OCI-LY1 (cell line): ENCODE data around the gene SGSM1.

ENCODE experiments used
- H2AFZ ChIP-seq: fragments of 200-600 bp; sonication (generic), shearing (Covaris generic); 2 replicates; pipeline ENCODE4 v1.6.0; 2014; ENCODE audit warnings: antibody characterized with exemption, mild to moderate bottlenecking, low read length
- H3F3A ChIP-seq: fragments of 200-600 bp; sonication (generic), shearing (Covaris generic); 2 replicates; pipeline ENCODE4 v1.6.0; 2014; ENCODE audit warnings: mild to moderate bottlenecking, antibody characterized with exemption, low read length, moderate library complexity; ENCODE audit not compliant: insufficient read depth
- H3K27ac ChIP-seq: fragments of 200-600 bp; sonication (generic); 2 replicates; pipeline ENCODE4 v1.5.1; 2014; ENCODE audit warnings: low read length, mixed run types, mild to moderate bottlenecking, low read depth; ENCODE audit not compliant: poor library complexity, severe bottlenecking
- H3K27me3 ChIP-seq: fragments of 200-600 bp; sonication (generic); 2 replicates; pipeline ENCODE4 v1.6.0; 2014; ENCODE audit warnings: antibody characterized with exemption, mild to moderate bottlenecking, low read length, moderate library complexity; ENCODE audit not compliant: insufficient read depth
- H3K36me3 ChIP-seq: fragments of 200-600 bp; sonication (generic); 2 replicates; pipeline ENCODE4 v1.6.1; 2014; ENCODE audit warnings: mild to moderate bottlenecking, antibody characterized with exemption, low read length, moderate library complexity, mixed read lengths; ENCODE audit not compliant: insufficient read depth
- H3K4me1 ChIP-seq: fragments of 200-600 bp; sonication (generic); 2 replicates; pipeline ENCODE4 v1.5.1; 2014; ENCODE audit warnings: mild to moderate bottlenecking, low read length, moderate library complexity; ENCODE audit not compliant: insufficient read depth, severe bottlenecking
- H3K4me2 ChIP-seq: fragments of 200-600 bp; sonication (generic), shearing (Covaris generic); 2 replicates; pipeline ENCODE4 v1.6.1; 2014; ENCODE audit warnings: low read length
- H3K4me3 ChIP-seq: fragments of 200-600 bp; sonication (generic); 2 replicates; pipeline ENCODE4 v1.5.1; 2014; ENCODE audit warnings: low read length, low read depth, mild to moderate bottlenecking, mixed read lengths; ENCODE audit not compliant: poor library complexity, severe bottlenecking
- H3K79me2 ChIP-seq: fragments of 200-600 bp; shearing (Covaris generic); 2 replicates; pipeline ENCODE4 v1.6.1; 2016; ENCODE audit warnings: mixed run types, low read length, mixed read lengths; ENCODE audit not compliant: insufficient read depth
- H3K9ac ChIP-seq: fragments of 200-600 bp; sonication (generic), shearing (Covaris generic); 2 replicates; pipeline ENCODE4 v1.6.1; 2014; ENCODE audit warnings: mild to moderate bottlenecking, low read length, mixed read lengths
- H3K9me2 ChIP-seq: fragments of 200-600 bp; sonication (generic), shearing (Covaris generic); 2 replicates; pipeline ENCODE4 v1.6.1; 2014; ENCODE audit warnings: low read depth, mild to moderate bottlenecking, low read length, mixed read lengths
- H3K9me3 ChIP-seq: fragments of 200-600 bp; shearing (Covaris generic); 2 replicates; pipeline ENCODE4 v1.6.1; 2014; ENCODE audit warnings: low read length, mixed read lengths
- H4K20me1 ChIP-seq: fragments of 200-600 bp; sonication (generic), shearing (Covaris generic); 2 replicates; pipeline ENCODE4 v1.6.0; 2016; ENCODE audit warnings: mild to moderate bottlenecking, low read length; ENCODE audit not compliant: insufficient read depth
- CTCF ChIP-seq: fragments of 200-600 bp; sonication (generic), shearing (Covaris generic); IDR thresholded peaks from 2 replicates; pipeline ENCODE4 v1.5.1; 2017; ENCODE audit warnings: mild to moderate bottlenecking, antibody characterized with exemption, low read length, moderate library complexity, mixed read lengths
- EZH2 ChIP-seq: fragments of 200-600 bp; sonication (generic), shearing (Covaris generic); IDR thresholded peaks from 2 replicates; pipeline ENCODE4 v1.8.0; 2017; ENCODE audit warnings: borderline replicate concordance, mixed run types, mild to moderate bottlenecking, antibody characterized with exemption, low read length, moderate library complexity, mixed read lengths

SGSM1 gene

GRCh38 chr22:24819487-24819886, 13.5 kb downstream of the SGSM1 start:
- H3K4me2 ChIP-seq, result no peak overlapping the region
- H3K79me2 ChIP-seq, result no peaks in the 10 kb centered on the region
- no peaks in the 10 kb centered on the region for H3F3A ChIP-seq
- H3K9me2 ChIP-seq, result no peaks in the 10 kb centered on the region
- TF ChIP-seq CTCF, result no peak
- no peak for TF ChIP-seq EZH2
- no peaks in the 10 kb centered on the region for H3K4me1 ChIP-seq
- H3K9ac ChIP-seq, result no peak overlapping the region
- no peak overlapping the region for H3K4me3 ChIP-seq
- H3K36me3 ChIP-seq, result no peaks in the 10 kb centered on the region
- no peaks in the 10 kb centered on the region for H4K20me1 ChIP-seq
- no peak overlapping the region for H3K27ac ChIP-seq
- H2AFZ ChIP-seq, result no peak overlapping the region
- no peaks in the 10 kb centered on the region for H3K9me3 ChIP-seq
- peaks cover 8% of the 10 kb centered on the region; the same call in 1 of the 2 replicates for H3K27me3 ChIP-seq

GRCh38 chr22:24819911-24820461, 14.0 kb downstream of the SGSM1 start:
- no peak overlapping the region for H3K4me2 ChIP-seq
- no peaks in the 10 kb centered on the region for H3K36me3 ChIP-seq
- no peaks in the 10 kb centered on the region for H3K9me3 ChIP-seq
- no peak overlapping the region for H3K4me3 ChIP-seq
- H3F3A ChIP-seq, result no peaks in the 10 kb centered on the region
- H3K9ac ChIP-seq, result no peak overlapping the region
- no peak overlapping the region for H3K27ac ChIP-seq
- H3K27me3 ChIP-seq, result peaks cover 8% of the 10 kb centered on the region; the same call in 1 of the 2 replicates
- no peak overlapping the region for H2AFZ ChIP-seq
- TF ChIP-seq CTCF (no peak), EZH2 (no peak)
- no peaks in the 10 kb centered on the region for H3K79me2 ChIP-seq
- H4K20me1 ChIP-seq, result no peaks in the 10 kb centered on the region
- H3K4me1 ChIP-seq, result no peaks in the 10 kb centered on the region
- no peaks in the 10 kb centered on the region for H3K9me2 ChIP-seq

- Histone ChIP-seq H4K20me1 (no peaks in the 10 kb centered on the region), H2AFZ (no peak overlapping the region), H3K27me3 (peaks cover 4% of the 10 kb centered on the region; the same call in 1 of the 2 replicates), H3K4me1 (no peaks in the 10 kb centered on the region), H3K4me2 (no peak overlapping the region), H3K4me3 (no peak overlapping the region), H3K9ac (no peak overlapping the region), H3K36me3 (no peaks in the 10 kb centered on the region), H3K79me2 (no peaks in the 10 kb centered on the region), H3K9me2 (no peaks in the 10 kb centered on the region), H3K9me3 (no peaks in the 10 kb centered on the region), H3F3A (no peaks in the 10 kb centered on the region), H3K27ac (no peak overlapping the region)
- TF ChIP-seq EZH2 (no peak), CTCF (no peak)
These were observed 16.5 kb downstream of the SGSM1 start for GRCh38 chr22:24822471-24822870.
